ENCODE data around the gene ZNF566.

Gene ZNF566

DNA sequence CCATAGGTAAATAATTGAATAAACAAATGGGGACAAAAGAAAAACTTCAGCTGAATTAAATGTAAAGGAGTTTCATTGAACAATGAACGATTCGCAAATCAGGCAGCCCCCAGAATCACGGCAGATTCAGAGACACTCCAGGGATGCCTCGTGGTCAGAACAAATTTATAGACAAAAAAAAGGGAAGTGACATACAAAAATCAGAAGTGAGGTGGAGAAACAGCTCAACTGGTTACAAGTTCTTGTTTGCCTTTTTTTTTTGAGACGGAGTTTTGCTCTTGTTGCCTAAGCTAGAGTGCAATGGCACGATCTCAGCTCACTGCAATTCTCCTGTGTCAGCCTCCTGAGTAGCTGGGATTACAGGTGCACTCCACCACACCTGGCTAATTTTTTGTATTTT, 5.7 kb downstream of the ZNF566 start:
- Histone ChIP-seq H2AFZ (ENCODE audit: low read length) (no peak overlapping the region), H3K9me2 (replicated peaks; ENCODE audit: low read depth, low read length) (no peaks in the 10 kb centered on the region), H3K4me3 (ENCODE audit: low read length, poor library complexity, severe bottlenecking) (no peak overlapping the region), H3K79me2 (ENCODE audit: insufficient read depth, low read length) (peaks cover 26% of the 10 kb centered on the region), H3K9me3 (ENCODE audit: insufficient read depth, low read depth, low read length) (no peaks in the 10 kb centered on the region), H4K20me1 (ENCODE audit: insufficient read depth, low read length, poor library complexity, severe bottlenecking) (peaks cover 3% of the 10 kb centered on the region), H3K27me3 (ENCODE audit: insufficient read depth, low read length, poor library complexity, severe bottlenecking) (no peaks in the 10 kb centered on the region), H3K4me2 (ENCODE audit: low read depth, low read length, poor library complexity, severe bottlenecking) (no peak overlapping the region), H3K9ac (ENCODE audit: low read depth, low read length, poor library complexity, severe bottlenecking) (no peak overlapping the region), H3F3A (ENCODE audit: low read depth) (no peaks in the 10 kb centered on the region), H3K36me3 (ENCODE audit: insufficient read depth, low read length) (no peaks in the 10 kb centered on the region), H3K4me1 (ENCODE audit: insufficient read depth, low read length, poor library complexity, severe bottlenecking) (peaks cover 9% of the 10 kb centered on the region)
- TF ChIP-seq, protein P1, sequence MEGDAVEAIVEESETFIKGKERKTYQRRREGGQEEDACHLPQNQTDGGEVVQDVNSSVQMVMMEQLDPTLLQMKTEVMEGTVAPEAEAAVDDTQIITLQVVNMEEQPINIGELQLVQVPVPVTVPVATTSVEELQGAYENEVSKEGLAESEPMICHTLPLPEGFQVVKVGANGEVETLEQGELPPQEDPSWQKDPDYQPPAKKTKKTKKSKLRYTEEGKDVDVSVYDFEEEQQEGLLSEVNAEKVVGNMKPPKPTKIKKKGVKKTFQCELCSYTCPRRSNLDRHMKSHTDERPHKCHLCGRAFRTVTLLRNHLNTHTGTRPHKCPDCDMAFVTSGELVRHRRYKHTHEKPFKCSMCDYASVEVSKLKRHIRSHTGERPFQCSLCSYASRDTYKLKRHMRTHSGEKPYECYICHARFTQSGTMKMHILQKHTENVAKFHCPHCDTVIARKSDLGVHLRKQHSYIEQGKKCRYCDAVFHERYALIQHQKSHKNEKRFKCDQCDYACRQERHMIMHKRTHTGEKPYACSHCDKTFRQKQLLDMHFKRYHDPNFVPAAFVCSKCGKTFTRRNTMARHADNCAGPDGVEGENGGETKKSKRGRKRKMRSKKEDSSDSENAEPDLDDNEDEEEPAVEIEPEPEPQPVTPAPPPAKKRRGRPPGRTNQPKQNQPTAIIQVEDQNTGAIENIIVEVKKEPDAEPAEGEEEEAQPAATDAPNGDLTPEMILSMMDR (conservative IDR thresholded peaks at IDR 0.05; ENCODE audit: low read length): no peak
- TF ChIP-seq EZH2phosphoT487 (IDR thresholded peaks at IDR 0.05; ENCODE audit: borderline replicate concordance): no peak

DNA sequence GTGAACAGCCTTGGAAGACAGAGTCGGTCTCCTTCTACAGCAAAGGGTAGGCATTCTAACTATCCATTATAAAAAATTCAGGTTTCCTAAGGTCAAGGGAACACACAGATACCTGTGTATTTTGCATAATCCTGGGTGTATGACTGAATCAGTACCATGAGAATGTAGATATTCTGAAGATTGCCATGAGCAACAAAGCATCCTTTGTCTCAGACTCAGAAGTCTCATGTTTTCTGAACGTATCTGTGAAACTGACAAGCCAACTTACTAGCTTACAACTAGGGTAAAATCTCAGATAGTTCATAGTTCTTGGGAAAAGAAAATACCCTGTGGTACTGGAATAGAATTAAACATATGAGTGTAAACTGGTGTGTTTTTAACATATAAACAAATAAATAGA, 6.5 kb downstream of the ZNF566 start:
- Histone ChIP-seq H3K9ac (ENCODE audit: low read depth, low read length, poor library complexity, severe bottlenecking) (no peak overlapping the region), H4K20me1 (ENCODE audit: insufficient read depth, low read length, poor library complexity, severe bottlenecking) (peaks cover 3% of the 10 kb centered on the region), H3K9me3 (ENCODE audit: insufficient read depth, low read depth, low read length) (no peaks in the 10 kb centered on the region), H2AFZ (ENCODE audit: low read length) (no peak overlapping the region), H3K9me2 (replicated peaks; ENCODE audit: low read depth, low read length) (no peaks in the 10 kb centered on the region), H3K4me1 (ENCODE audit: insufficient read depth, low read length, poor library complexity, severe bottlenecking) (peaks cover 2% of the 10 kb centered on the region), H3K36me3 (ENCODE audit: insufficient read depth, low read length) (no peaks in the 10 kb centered on the region), H3K27me3 (ENCODE audit: insufficient read depth, low read length, poor library complexity, severe bottlenecking) (no peaks in the 10 kb centered on the region), H3K4me3 (ENCODE audit: low read length, poor library complexity, severe bottlenecking) (no peak overlapping the region), H3K79me2 (ENCODE audit: insufficient read depth, low read length) (peaks cover 18% of the 10 kb centered on the region), H3F3A (ENCODE audit: low read depth) (no peaks in the 10 kb centered on the region), H3K4me2 (ENCODE audit: low read depth, low read length, poor library complexity, severe bottlenecking) (no peak overlapping the region)
- TF ChIP-seq, protein P1 (conservative IDR thresholded peaks at IDR 0.05; ENCODE audit: low read length): no peak
- no peak for TF ChIP-seq EZH2phosphoT487 (IDR thresholded peaks at IDR 0.05; ENCODE audit: borderline replicate concordance)

DNA sequence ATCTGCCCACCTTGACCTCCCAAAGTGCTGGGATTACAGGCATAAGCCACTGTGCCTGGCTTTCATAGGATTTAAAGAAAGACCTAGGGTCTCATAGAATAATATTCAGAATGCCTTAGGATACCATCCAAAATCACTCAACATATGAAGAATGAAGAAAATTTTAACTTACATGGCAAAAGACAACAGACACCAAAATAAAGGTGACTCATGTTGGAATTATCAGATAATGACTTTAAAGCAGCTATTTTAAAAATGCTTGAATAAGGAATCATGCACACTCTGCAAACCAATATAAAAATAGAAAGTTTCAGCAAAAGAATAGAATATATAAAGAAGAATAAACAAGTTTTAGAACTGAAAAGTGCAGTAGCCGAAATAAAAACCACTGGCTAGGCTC, 29.3 kb downstream of the ZNF566 start:
- Histone ChIP-seq H3K79me2 (ENCODE audit: insufficient read depth, low read length) (no peaks in the 10 kb centered on the region), H4K20me1 (ENCODE audit: insufficient read depth, low read length, poor library complexity, severe bottlenecking) (no peaks in the 10 kb centered on the region), H3K36me3 (ENCODE audit: insufficient read depth, low read length) (no peaks in the 10 kb centered on the region), H3K9me2 (replicated peaks; ENCODE audit: low read depth, low read length) (no peaks in the 10 kb centered on the region), H3K4me2 (ENCODE audit: low read depth, low read length, poor library complexity, severe bottlenecking) (no peak overlapping the region), H3K9ac (ENCODE audit: low read depth, low read length, poor library complexity, severe bottlenecking) (no peak overlapping the region), H2AFZ (ENCODE audit: low read length) (no peak overlapping the region), H3K9me3 (ENCODE audit: insufficient read depth, low read depth, low read length) (peaks cover 4% of the 10 kb centered on the region; the same call in 1 of the 2 replicates), H3K27me3 (ENCODE audit: insufficient read depth, low read length, poor library complexity, severe bottlenecking) (no peaks in the 10 kb centered on the region), H3F3A (ENCODE audit: low read depth) (no peaks in the 10 kb centered on the region), H3K4me3 (ENCODE audit: low read length, poor library complexity, severe bottlenecking) (no peak overlapping the region), H3K4me1 (ENCODE audit: insufficient read depth, low read length, poor library complexity, severe bottlenecking) (no peaks in the 10 kb centered on the region)
- TF ChIP-seq, protein P1 (conservative IDR thresholded peaks at IDR 0.05; ENCODE audit: low read length): no peak
- no peak for TF ChIP-seq EZH2phosphoT487 (IDR thresholded peaks at IDR 0.05; ENCODE audit: borderline replicate concordance)
